HuH-7 (cell line): ENCODE results near the gene PRX.
"Not testable (repeated sequence)": the region's sequence is repeated elsewhere in the genome, so short reads cannot be mapped to it uniquely, and the experiment has no call there.

ENCODE experiments used
- DNase-seq: peaks from one replicate; pipeline ENCODE4 v3.0.0; 2011; ENCODE audit warnings: low spot score

PRX gene

DNA sequence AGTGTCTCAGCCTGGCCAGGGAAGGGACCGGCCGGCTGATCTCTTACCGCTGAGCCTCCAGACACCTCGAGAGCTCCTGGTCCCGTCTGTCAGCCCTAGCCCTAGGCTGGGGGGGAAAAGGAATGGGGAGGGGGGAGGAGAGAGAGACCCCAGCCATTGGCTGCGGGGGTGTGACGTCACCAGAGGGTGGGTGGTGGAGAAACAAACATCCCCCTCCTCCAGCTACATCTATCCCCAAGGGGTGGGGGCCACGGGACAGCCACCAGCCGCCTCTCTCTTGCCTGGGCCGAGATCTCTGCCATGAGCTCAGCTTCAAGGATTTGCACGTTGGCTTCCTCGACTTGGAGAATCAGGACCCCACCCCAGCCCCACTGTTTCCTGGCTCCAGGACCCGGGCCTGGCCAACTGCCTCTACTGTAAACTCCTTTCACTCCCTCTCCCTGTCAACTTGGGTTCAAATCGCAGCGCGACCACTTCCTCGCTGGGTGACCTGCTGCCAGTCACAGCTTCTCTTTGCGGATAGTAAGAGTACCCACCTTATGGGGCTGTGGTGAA lies at the start of gene PRX:
Gene PRX (minus strand): TSS at position 88 of the 555 bp plus-strand sequence. CDS start 5,446 bp downstream, outside the sequence.
- DNase-seq, result no peak

DNA sequence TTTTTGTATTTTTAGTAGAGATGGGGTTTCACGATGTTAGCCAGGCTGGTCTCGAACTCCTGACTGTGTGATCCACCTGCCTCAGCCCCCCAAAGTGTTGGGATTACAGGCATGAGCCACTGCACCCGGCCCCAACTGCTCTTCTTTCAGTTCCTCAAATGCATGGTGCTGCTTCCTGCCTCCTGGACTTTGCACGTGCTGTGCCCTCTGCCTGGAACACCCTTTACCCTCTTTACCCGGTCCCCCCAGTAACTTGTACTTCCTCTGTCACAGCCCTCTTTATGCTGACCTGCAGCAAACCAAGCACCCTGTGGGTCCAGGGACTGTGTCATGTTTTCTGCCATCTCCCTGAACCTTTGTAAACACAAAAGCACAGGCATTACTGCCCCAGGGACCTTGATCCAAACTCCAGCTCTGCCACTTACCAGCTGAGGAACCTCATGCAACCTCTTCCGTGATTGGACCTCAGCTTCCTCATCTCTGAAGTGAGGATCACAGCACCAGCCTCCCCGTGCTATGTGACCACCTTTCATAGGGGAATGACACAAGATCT lies 48.6 kb upstream of the PRX start:
- no peak for DNase-seq

DNA sequence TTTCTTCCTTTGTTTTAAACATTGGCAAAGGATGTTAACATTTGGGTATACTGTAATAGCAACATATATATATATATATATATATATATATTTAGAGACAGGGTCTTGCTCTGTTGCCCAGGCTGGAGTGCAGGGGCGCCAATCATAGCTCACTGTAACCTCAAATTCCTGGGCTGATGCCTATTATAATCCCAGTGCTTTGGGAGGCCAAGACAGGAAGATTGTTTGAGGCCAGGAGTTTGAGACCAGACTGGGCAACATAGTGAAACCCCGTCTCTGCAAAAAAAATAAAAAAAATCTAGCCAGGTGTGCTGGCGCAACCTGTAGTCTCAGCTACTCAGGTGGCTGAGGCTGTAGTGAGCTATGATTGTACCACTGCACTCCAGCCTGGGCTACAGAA lies 47.0 kb upstream of the PRX start:
- no peak for DNase-seq

DNA sequence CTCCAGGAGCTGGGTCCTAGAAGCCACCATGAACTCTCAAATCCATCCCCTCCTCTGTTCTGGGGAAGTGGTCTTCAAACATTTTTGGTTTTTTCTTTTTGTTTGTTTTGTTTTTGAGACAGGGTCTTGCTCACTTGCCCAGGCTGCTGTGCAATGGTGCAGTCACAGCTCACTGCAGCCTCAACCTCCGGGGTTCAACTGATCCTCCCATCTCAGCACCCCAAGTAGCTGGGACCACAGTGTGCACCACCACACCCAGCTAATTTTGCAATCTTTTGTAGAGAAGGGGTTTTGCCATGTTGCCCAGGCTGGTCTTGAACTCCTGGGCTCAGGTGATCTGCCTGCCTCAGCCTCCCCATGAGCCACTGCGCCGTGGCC lies 45.4 kb upstream of the PRX start:
- no peak for DNase-seq

DNA sequence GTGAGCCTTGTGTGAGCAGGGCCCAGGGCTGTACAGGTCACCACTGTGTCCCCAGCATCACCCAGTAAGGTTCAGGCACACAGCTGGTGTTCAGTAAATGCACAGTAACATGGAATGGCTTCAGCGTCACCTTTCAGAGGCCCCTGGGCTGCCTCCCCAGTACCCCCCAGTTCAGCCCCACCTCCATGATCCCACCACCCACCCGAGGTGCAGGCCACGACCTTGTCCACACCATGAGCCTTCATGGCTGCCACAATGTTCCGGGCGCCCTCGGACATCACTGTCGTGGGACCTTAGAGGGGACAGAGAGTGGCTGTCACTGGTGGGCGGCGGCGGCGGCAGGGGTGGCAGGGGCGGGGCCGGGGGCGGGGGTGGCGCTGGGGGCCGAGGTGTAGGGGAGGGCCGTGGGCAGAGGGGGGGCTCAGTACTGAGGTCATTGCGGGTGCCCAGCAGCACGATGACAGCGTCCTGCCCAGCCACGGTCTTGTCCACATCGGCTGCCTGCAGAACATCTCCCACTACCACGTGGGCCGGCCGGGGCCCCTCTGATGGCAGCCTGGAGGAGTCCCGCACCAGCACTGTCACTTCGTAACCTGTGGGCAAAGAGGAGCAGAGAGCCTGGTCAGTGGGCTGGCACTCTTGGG lies 44.9 kb upstream of the PRX start:
- no peak for DNase-seq

- DNase-seq, result no peak
Measured at GRCh38 chr19:40457048-40457447, 43.9 kb upstream of the PRX start.

DNA sequence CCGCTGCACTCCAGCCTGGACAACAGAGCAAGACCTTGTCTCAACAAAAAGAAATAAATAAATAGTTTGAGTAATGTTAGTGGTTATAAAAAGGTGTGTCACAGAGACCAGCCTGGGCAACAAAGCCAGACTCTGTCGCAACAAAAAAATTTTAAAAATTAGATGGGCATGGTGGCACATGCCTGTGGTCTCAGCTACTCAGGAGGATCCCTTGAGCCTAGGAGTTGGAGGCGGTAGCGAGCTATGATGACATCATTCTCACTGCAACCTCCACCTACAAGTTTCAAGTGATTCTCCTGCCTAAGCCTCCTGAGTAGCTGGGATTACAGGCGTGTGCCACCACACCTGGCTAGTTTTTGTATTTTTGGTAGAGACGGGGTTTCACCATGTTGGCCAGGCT lies 40.8 kb upstream of the PRX start:
- not testable (repeated sequence) for DNase-seq

GRCh38 chr19:40453151-40453735 lies 40.1 kb upstream of the PRX start:
- no peak for DNase-seq

DNA sequence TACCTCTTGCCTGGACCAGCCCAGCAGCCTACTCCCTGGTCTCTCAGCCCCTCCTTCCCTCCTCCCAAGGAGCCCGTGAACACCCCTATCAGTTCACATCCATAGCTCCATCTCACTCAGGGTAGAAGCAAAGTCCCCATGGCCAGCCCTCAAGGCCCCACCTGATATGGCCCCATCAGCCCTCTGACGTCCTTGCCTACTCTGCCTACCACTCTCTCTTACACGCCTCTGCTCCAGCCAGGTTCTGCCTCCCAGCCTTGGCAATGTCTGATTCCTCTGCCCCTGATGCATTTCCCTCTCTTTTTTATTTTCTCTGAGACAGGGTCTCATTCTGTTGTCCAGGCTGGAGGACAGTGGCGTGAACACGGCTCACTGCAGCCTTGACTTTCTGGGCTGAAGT lies 38.8 kb upstream of the PRX start:
- no peak for DNase-seq

DNA sequence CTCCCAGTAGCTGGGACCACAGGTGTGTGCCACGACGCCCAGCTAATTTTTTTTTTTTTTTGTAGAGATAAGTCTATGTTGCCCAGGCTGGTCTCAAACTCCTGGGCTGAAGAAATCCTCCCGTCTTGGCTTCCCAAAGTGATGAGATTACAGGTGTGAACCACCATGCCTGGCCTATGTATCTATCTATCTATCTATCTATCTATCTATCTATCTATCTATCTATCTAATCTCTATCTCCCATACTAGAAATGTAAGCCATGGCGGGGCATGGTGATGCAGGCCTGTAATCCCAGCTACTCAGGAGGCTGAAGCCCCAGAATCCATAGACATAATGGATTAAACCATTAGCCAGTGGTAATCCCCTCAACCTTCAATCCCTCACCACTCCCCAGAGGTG lies 37.5 kb upstream of the PRX start:
- DNase-seq, result no peak

DNA sequence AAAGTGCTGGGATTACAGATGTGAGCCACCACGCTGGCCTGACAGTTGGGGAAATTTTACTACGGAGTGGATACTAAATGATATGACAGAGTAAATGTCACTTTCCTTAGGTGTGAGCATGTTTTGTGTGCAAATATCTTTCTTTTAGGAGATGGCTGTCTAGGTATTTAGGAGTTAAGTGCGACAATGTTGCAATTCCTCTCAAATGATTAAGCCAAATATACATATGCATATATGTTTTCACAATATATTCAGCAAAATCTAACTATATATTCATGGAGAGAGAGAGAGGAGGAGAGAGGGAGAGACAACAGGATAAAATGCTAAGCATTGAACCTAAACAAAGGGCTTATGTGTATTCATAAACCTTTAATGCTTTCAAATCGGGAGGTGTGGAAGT lies 36.3 kb upstream of the PRX start:
- DNase-seq, result no peak

DNA sequence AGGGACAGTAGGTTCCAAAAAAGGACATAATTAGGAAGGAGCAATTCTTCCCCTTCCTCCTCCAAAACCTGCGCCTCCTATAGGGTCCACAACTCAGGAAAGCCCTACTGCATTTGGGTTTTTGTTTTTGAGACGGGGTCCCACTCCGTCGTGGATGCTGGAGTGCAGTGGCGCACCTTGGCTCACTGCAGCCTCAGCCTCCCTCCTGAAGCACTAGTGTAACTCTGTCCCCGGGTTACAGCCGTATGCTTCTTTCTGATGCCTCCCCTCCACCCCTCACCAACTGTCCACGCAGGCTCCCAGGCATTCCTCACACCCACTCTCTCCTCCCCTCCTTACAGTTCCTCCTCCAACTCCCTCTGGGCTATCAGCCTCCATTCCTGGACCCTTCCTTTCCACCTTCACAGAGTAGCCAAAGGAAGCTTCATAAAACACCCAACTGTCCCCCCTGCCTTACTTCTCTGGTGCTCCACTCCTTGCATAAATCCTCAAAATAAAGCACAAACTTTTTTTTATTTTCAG lies 33.1 kb upstream of the PRX start:
- no peak for DNase-seq

DNA sequence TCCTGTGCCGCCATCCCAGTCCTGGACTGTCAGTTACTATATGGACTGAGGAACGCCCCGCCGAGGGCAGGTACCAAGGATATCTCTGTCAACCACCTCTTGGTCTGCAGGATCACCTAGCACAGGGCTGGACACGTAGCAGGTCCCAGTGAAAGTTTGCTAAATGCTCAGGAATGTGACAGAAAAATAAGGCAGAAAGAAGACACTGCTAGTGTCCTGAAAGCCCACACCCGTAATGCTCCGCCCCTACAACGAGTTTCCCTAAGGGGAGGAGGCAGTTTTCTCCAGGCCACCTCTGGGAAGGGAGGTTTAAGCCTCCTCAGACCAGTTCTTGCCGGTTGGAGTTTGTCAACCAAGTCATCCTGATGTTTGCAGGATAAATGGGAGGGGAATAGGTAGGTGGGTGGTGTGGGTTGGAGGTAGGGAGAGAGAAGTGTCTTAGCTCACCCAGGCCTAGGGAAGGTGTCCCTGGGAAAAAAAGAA lies 32.6 kb upstream of the PRX start:
- no peak for DNase-seq

GRCh38 chr19:40444825-40445312 lies 31.7 kb upstream of the PRX start:
- no peak for DNase-seq

DNA sequence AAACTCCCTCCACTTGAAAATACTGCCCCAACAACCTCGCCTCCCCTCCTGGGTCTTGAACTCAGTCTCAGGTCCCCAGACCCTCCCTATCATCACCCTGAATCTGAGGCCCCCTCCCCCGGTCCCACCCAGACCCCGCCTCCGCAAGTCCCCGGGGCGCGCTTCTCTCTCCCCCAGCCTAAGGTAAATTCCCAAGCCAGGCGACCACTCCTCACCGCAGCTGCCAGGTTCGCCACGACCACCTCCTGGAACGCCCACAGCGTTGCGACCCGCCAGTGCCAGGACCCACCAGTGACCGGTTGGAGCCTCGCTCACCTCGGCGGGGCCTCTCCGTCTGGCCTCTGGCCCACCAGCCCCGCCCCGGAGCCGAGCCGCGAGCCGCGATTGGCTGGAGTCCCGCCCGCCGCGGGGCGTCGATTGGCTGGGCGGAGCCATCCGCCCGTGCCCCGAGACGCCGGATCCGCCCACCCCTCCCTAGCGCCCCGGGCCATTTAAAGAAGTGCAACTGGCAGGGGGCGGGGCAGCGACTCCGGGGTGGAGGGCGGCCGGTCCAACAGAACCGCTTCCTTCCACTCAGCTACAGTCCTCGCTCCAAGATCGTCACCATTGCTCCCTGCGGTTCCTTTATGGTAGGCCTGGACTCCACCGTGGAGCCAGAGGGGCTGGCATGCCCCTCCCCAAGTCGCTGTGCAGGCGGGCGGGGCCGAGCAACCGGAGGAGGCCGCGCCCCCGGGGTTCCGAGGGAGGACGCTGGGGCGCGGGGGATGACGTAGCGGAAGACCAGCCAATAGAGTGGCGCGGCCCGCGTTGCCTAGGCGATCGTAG lies 31.0 kb upstream of the PRX start, which contains the start of gene SERTAD3:
Gene SERTAD3 (minus strand): TSS at position 336 of the 825 bp plus-strand sequence. CDS start 2,255 bp downstream, outside the sequence.
- DNase-seq, result peak; percentile 96

DNA sequence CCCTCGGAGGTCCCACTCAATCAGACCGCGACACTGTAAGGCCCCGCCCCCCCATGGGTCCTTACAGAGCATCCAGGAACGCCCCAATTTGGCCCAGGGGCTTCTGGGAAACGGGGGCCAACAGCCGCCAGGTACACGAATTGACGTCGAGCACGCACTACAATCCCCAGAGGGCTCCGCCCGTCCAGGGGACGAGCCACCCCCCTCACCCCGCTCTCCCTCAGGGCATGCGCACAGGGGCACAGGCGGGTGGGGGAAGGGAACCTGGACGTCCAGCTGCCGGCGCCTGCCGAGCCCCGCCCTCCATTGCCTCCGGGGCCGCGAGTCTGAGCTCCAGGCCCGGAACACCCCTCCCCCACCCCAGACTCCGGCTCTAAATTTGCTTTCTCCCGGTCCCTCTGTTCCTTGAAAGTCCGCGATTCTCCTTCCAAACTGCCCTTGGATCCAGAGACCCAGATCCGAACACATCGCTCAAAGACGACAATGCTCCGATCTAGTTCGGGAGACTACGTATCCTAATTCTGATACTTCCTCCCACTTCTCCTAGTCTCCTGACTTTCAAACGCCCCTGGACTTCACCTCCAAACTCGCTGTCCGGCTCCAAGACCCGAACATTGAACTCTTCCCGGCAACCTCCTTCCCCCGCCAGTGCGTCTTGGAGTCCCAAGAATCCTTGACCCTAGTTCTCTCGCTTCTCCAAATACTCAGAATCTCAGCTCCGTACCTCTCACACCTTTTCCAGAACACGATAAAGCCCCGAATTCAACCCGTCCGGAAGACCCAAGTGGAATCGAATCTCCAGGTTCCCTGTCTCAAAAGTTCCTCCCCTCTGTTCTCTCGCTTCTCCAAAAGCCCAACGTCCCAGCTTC lies 30.2 kb upstream of the PRX start:
- peak; percentile 99 for DNase-seq

- DNase-seq, result no peak
Measured at GRCh38 chr19:40442328-40443130, 29.4 kb upstream of the PRX start.

DNA sequence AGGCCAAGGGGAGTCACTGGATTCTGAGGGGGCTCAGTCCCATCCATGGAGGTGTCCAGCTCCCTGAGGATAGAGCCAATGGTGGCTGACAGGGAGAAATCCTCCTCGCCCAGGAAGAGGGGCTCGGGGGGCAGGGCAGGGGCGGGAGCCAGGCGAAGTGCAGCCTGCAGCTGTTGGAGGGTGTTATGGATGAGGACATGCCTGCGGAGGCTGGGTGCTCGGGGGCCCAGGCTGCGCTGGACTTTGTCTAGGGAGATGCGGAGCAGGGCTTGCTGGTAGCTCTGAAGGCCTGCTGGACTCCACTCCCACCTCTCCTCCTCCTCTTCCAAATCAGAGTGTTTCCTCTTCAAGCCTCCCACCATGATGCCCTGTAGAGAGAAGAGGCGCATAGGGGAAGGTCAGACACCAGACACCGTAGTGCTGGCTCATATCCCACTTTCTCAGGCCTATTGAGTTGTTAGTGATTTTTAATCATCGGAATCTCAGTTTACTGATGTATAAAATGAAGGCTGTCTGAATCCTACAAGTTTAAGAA lies 28.6 kb upstream of the PRX start:
- no peak for DNase-seq

- DNase-seq, result no peak
Measured at GRCh38 chr19:40438284-40438683, 25.1 kb upstream of the PRX start.
